Duodenal mucosa (tissue), 2 donors: ENCODE data around the gene COL13A1.

Experiments used
- H3K27ac ChIP-seq: one replicate; pipeline ENCODE4 v1.7.0; 2013; ENCODE audit warnings: low read depth, low read length
- H3K27me3 ChIP-seq, 2 donors: one replicate each; pipeline ENCODE4 v1.7.0; 2013; ENCODE audit warnings: low read length in 2 of 2, control low read depth in 1 of 2; ENCODE audit not compliant: insufficient read depth in 2 of 2, control insufficient read depth in 1 of 2
- H3K36me3 ChIP-seq, 2 donors: one replicate each; pipeline ENCODE4 v1.7.0; 2013; ENCODE audit warnings: low read length in 2 of 2, control low read depth in 1 of 2; ENCODE audit not compliant: insufficient read depth in 2 of 2, control insufficient read depth in 1 of 2
- H3K4me1 ChIP-seq, 2 donors: one replicate each; pipeline ENCODE4 v1.7.0; 2013; ENCODE audit warnings: low read length in 2 of 2, control low read depth in 1 of 2; ENCODE audit not compliant: insufficient read depth in 2 of 2, control insufficient read depth in 1 of 2
- H3K4me3 ChIP-seq, 2 donors: one replicate each; pipeline ENCODE4 v1.7.0; 2013; ENCODE audit warnings: low read length in 2 of 2, low read depth in 1 of 2
- H3K9ac ChIP-seq, 2 donors: one replicate each; pipeline ENCODE4 v1.7.0; 2013; ENCODE audit warnings: low read length in 2 of 2, low read depth in 1 of 2
- H3K9me3 ChIP-seq, 2 donors: one replicate each; pipeline ENCODE4 v1.7.0; 2013; ENCODE audit warnings: low read length in 2 of 2, control low read depth in 1 of 2; ENCODE audit not compliant: control insufficient read depth in 1 of 2

COL13A1 gene

GRCh38 chr10:69878951-69879350 lies 77.2 kb downstream of the COL13A1 start:
- Histone ChIP-seq H3K4me3 (no peak overlapping the region), H3K9me3 (no peaks in the 10 kb centered on the region), H3K9ac (no peak overlapping the region), H3K36me3 (no peaks in the 10 kb centered on the region), H3K27me3 (peaks cover 0 to 4% of the 10 kb centered on the region in 2 donors), H3K27ac (no peak overlapping the region), H3K4me1 (peaks cover 7 to 10% of the 10 kb centered on the region in 2 donors)

DNA sequence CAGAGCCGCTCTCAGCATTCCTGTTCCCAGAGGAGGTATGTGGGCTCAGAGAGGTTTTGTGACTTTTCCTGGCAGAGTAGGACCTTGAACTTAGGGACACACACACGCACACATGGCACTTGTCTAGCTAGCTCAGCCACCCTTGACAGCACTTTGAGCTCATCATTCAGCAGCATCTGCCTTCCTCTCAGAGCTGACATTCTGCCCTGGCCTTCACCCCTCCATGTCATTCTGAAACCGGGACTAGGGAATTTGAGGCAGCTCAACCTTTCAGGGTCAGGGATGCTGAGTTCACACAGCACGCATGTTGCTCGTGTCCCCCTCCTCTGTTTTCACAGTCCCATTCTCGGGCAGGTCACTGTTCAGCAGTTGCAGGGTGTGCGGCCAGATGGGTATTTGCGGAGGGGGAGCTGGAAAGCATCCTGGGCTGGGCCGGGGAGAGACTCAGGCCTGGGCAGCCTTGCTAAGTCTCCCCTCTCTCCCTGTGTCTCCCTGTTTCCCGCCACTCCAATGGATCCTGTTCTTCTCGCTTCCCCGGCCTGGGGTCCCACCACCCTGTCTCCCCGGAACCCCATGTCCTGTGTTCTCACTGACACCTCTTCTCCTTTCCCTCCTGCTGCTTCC lies 78.0 kb downstream of the COL13A1 start:
- peaks cover 14 to 15% of the 10 kb centered on the region in 2 donors for H3K4me1 ChIP-seq
- H3K9me3 ChIP-seq = no peaks in the 10 kb centered on the region
- H3K9ac ChIP-seq = no peak overlapping the region
- peaks cover 0 to 4% of the 10 kb centered on the region in 2 donors for H3K27me3 ChIP-seq
- no peak overlapping the region for H3K27ac ChIP-seq
- H3K4me3 ChIP-seq = no peak overlapping the region
- no peaks in the 10 kb centered on the region for H3K36me3 ChIP-seq

DNA sequence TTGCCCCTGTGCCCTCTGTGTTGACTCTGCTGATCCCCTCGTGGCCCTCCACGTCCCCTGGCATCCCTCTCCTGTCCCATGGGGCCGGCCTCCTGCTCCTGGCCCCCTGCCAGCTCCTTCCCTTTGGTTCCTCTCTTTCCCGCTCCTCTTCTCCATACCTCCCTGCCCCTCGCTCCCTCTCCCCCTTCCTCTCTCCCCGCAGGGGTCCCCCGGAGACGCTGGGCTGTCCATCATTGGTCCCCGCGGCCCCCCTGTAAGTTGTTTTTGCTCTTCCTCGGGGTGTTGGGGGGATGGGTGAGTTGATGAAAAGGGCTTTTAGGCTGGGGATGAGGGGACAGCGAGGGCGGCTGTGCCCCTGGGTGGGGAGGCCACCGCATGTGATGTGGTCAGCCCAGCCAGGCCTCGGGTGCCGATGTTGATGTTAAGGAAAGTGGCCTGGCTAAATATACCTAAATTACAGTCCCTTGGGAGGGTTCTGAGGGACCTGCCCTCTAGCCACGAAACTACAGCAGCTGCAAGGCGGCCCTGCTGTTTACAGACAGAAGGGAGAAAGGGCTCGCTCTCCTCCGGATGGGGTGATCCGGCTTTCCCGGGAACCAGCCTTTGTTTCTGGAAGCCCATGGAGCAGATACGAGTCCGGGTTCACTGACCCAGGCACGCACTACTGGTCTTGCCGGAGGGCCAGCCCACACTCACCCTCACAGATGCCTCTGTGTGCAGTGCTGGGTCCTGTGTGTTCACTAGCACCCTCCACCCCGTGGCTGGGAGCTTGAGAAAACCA lies 78.8 kb downstream of the COL13A1 start:
- H3K4me1 ChIP-seq = peaks cover 14 to 20% of the 10 kb centered on the region in 2 donors
- no peak overlapping the region for H3K4me3 ChIP-seq
- H3K27me3 ChIP-seq = peaks cover 0 to 4% of the 10 kb centered on the region in 2 donors
- no peaks in the 10 kb centered on the region for H3K9me3 ChIP-seq
- H3K27ac ChIP-seq = no peak overlapping the region
- no peak overlapping the region for H3K9ac ChIP-seq
- H3K36me3 ChIP-seq = no peaks in the 10 kb centered on the region

DNA sequence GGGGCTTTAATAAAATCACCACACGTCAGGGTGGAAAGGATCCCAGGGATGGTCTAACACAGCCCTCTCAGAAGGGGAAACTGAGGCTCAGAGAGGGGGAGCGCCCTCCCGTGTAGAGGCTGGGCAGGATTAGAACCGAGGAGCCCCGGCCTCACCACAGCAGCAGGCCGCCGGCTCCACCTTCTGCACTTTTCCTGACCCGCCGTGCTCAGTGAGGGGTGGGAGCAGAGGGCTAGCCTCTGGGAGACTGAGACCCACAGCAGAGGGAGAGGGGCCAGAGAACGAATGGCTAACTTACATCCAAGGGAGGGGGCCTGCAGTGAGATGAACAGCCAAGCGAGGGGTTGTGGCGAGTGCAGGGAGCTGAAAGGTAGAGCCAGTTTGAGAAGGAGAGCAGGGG lies 79.5 kb downstream of the COL13A1 start:
- Histone ChIP-seq H3K9ac (no peak overlapping the region), H3K36me3 (no peaks in the 10 kb centered on the region), H3K4me3 (no peak overlapping the region), H3K4me1 (peaks cover 14 to 20% of the 10 kb centered on the region in 2 donors), H3K27ac (no peak overlapping the region), H3K27me3 (peaks cover 0 to 4% of the 10 kb centered on the region in 2 donors), H3K9me3 (no peaks in the 10 kb centered on the region)

DNA sequence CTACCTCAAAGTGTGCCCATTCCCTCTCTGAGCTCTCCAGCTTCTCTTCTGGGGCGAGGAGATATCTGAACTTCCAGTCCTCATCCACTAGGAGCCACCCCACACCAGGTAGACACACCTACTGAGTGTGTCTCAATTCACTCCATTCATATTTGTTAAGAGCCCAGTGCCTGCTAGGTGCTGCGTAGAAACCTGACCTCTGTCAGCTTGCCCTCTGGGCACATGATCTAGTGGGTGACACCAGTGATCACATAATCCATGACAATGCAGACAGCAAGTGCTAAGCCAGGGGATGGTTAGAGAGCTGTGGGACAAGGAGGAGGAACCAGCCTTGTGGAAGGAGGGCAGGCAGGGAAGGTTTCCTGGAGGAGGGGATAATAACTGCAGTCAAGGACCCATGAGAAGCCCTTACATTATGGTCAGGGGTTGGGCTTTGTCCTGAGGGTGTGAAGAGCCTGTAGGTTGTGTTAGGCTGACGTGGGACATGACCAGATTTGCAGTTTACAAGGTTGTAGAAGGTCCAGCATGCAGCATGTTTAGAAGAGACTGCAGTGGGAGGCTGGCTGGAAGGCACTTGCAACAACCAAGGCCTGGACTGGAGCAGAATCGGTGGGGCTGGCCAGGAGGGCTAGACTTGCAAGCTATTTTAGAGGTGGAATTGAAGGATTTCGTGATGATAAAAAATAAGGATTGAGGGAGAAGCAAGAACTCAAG lies 81.8 kb downstream of the COL13A1 start:
- Histone ChIP-seq H3K9ac (peak overlapping the region in 1 of 2 donors; percentile 43), H3K27ac (no peak overlapping the region), H3K36me3 (no peaks in the 10 kb centered on the region)

DNA sequence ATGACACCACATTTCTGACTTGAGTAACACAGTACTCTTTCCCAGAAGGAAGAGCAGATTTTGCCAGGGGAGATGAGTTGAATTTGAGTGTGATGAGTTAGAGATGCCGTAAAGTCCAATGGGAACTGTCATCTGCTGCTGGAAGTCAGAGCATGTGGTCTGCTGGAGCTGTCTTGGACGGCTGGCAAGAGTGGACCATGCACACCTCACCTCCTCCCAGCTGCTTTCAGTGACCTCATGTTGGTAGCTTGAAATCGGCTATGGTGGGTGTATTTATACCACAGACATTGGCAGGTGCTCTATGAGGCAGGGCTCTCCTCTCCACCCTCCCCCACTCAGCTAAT lies 82.3 kb downstream of the COL13A1 start:
- Histone ChIP-seq H3K9me3 (no peaks in the 10 kb centered on the region), H3K9ac (no peak overlapping the region), H3K27me3 (peaks cover 0 to 4% of the 10 kb centered on the region in 2 donors), H3K4me1 (peaks cover 21 to 28% of the 10 kb centered on the region in 2 donors), H3K36me3 (no peaks in the 10 kb centered on the region), H3K4me3 (no peak overlapping the region), H3K27ac (no peak overlapping the region)

More for the DNA sequence above, 81.8 kb downstream of the COL13A1 start:
- Histone ChIP-seq H3K4me1 (peaks cover 16 to 23% of the 10 kb centered on the region in 2 donors), H3K27me3 (peaks cover 0 to 4% of the 10 kb centered on the region in 2 donors), H3K4me3 (no peak overlapping the region), H3K9me3 (no peaks in the 10 kb centered on the region)

GRCh38 chr10:69884686-69885085 lies 83.0 kb downstream of the COL13A1 start:
- Histone ChIP-seq H3K9ac (no peak overlapping the region), H3K9me3 (no peaks in the 10 kb centered on the region), H3K27me3 (peaks cover 0 to 3% of the 10 kb centered on the region in 2 donors), H3K4me3 (no peak overlapping the region), H3K27ac (no peak overlapping the region), H3K36me3 (no peaks in the 10 kb centered on the region), H3K4me1 (peaks cover 28 to 35% of the 10 kb centered on the region in 2 donors)

- no peak overlapping the region for H3K27ac ChIP-seq
- H3K9ac ChIP-seq = no peak overlapping the region
- H3K27me3 ChIP-seq = no peaks in the 10 kb centered on the region
- peaks cover 36 to 43% of the 10 kb centered on the region in 2 donors for H3K4me1 ChIP-seq
- H3K9me3 ChIP-seq = no peaks in the 10 kb centered on the region
- no peak overlapping the region for H3K4me3 ChIP-seq
- H3K36me3 ChIP-seq = no peaks in the 10 kb centered on the region
Observed at GRCh38 chr10:69885379-69886013, 83.8 kb downstream of the COL13A1 start.

GRCh38 chr10:69888882-69889584 lies 87.3 kb downstream of the COL13A1 start:
- H3K36me3 ChIP-seq = no peaks in the 10 kb centered on the region
- H3K9ac ChIP-seq = no peak overlapping the region
- H3K4me3 ChIP-seq = no peak overlapping the region
- H3K27ac ChIP-seq = no peak overlapping the region
- H3K9me3 ChIP-seq = no peaks in the 10 kb centered on the region
- H3K27me3 ChIP-seq = no peaks in the 10 kb centered on the region
- peaks cover 56 to 68% of the 10 kb centered on the region in 2 donors for H3K4me1 ChIP-seq
